H1 (cell line): ENCODE measurements around the gene NCEH1. TPM values are rescaled to one million over a fixed set of nuclear protein-coding genes. Genes with fewer than 3 reads are reported as not detected.
A peak's percentile ranks its signal among the peaks of the same experiment; 100 is the strongest.

Source experiments
- CTCF ChIA-PET: fragments of 300-600 bp; sonication (Branson Sonifier 250); formaldehyde crosslinking; loops from one replicate; lab custom pipeline; 2021; ENCODE audit not compliant: partially characterized antibody; lab: Charles Lee
- POLR2A ChIA-PET: fragments of 300-600 bp; sonication (Branson Sonifier 250); formaldehyde crosslinking; loops from one replicate; lab custom pipeline; 2021; ENCODE audit warnings: inconsistent platforms; ENCODE audit not compliant: partially characterized antibody; lab: Charles Lee
- DNase-seq, 2 experiments: peaks; one replicate each; pipeline versions ENCODE4 v3.0.0 to v3.0.0-alpha.2; 2010 to 2022; ENCODE audit warnings: low spot score in 2 of 2, low read depth in 1 of 2, mixed read lengths in 1 of 2
- FAIRE-seq: peaks from 2 replicates; lab custom pipeline; 2011; peaks lifted over from hg19 to GRCh38; lab: Jason Lieb, UNC
- H2AFZ ChIP-seq: 2 replicates; pipeline ENCODE4 v1.8.1; 2012; ENCODE audit warnings: low read length, inconsistent platforms
- H2AK5ac ChIP-seq: 2 replicates; pipeline ENCODE4 v1.6.1; 2013; ENCODE audit warnings: low read depth, low read length
- H2BK120ac ChIP-seq: replicated peaks from 2 replicates; pipeline ENCODE3; 2013; ENCODE audit warnings: low read depth, low read length, inconsistent platforms
- H2BK12ac ChIP-seq: 2 replicates; pipeline ENCODE4 v1.6.1; 2013; ENCODE audit warnings: low read depth, low read length
- H2BK15ac ChIP-seq: 2 replicates; pipeline ENCODE4 v1.6.1; 2013; ENCODE audit warnings: low read length
- H2BK20ac ChIP-seq: 2 replicates; pipeline ENCODE4 v1.6.1; 2013; ENCODE audit warnings: low read length
- H2BK5ac ChIP-seq: 2 replicates; pipeline ENCODE4 v1.6.1; 2013; ENCODE audit warnings: low read depth, low read length
- H3K14ac ChIP-seq: 2 replicates; pipeline ENCODE4 v1.6.1; 2013; ENCODE audit warnings: inconsistent platforms; ENCODE audit not compliant: insufficient read length
- H3K18ac ChIP-seq: 2 replicates; pipeline ENCODE4 v1.6.1; 2013; ENCODE audit warnings: low read length; ENCODE audit errors: extremely low read depth
- H3K23ac ChIP-seq: 2 replicates; pipeline ENCODE4 v1.6.1; 2013; ENCODE audit warnings: inconsistent platforms; ENCODE audit not compliant: insufficient read length
- H3K23me2 ChIP-seq: 2 replicates; pipeline ENCODE4 v1.6.1; 2013; ENCODE audit warnings: low read depth, low read length
- H3K27ac ChIP-seq: 2 replicates; pipeline ENCODE4 v1.6.1; 2011; ENCODE audit warnings: low read depth, low read length, inconsistent platforms
- H3K27me3 ChIP-seq, 4 experiments: replicated peaks in 1 of 4; 1 replicate in 1 of 4; 2 replicates in 3 of 4; pipeline versions ENCODE4 v1.6.1 to v1.8.1; 2011 to 2013; ENCODE audit warnings: low read length in 3 of 4, mild to moderate bottlenecking in 3 of 4, inconsistent platforms in 2 of 4, mixed read lengths in 2 of 4, moderate library complexity in 1 of 4; ENCODE audit not compliant: control insufficient read depth in 3 of 4, insufficient read depth in 3 of 4; ENCODE audit errors: extremely low read depth in 1 of 4
- H3K36me3 ChIP-seq, 4 experiments: 2 replicates each; pipeline versions ENCODE4 v1.6.1 to v1.8.1; 2011 to 2013; ENCODE audit warnings: mild to moderate bottlenecking in 4 of 4, low read length in 3 of 4, moderate library complexity in 2 of 4, control low read depth in 1 of 4, inconsistent platforms in 1 of 4; ENCODE audit not compliant: insufficient read depth in 4 of 4, control insufficient read depth in 2 of 4
- H3K4ac ChIP-seq: replicated peaks from 2 replicates; pipeline ENCODE3; 2013; ENCODE audit warnings: low read length, low read depth, mixed read lengths, inconsistent platforms; ENCODE audit not compliant: insufficient read length
- H3K4me1 ChIP-seq, 4 experiments: replicated peaks in 1 of 4; 1 replicate in 1 of 4; 2 replicates in 3 of 4; pipeline versions ENCODE4 v1.6.1 to v1.8.1; 2011 to 2013; ENCODE audit warnings: low read length in 3 of 4, inconsistent platforms in 2 of 4, mixed read lengths in 1 of 4; ENCODE audit not compliant: insufficient read depth in 4 of 4, control insufficient read depth in 3 of 4
- H3K4me2 ChIP-seq, 2 experiments: 2 replicates each; pipeline versions ENCODE4 v1.6.1 to v1.8.1; 2011 to 2013; ENCODE audit warnings: low read depth in 2 of 2, low read length in 2 of 2, control low read depth in 1 of 2, inconsistent platforms in 1 of 2, mild to moderate bottlenecking in 1 of 2; ENCODE audit not compliant: insufficient read depth in 1 of 2
- H3K4me3 ChIP-seq, 4 experiments: fragments of 200-600, 300-600 bp in 1 of 4; sonication (generic), shearing (Covaris generic), sonication (Bioruptor Twin) in 1 of 4; 2 replicates each; pipeline versions ENCODE4 v1.5.1 to v1.8.1; 2011 to 2016; ENCODE audit warnings: low read length in 4 of 4, low read depth in 3 of 4, control low read depth in 2 of 4, inconsistent platforms in 2 of 4, mild to moderate bottlenecking in 2 of 4, mixed read lengths in 1 of 4, moderate library complexity in 1 of 4; ENCODE audit not compliant: insufficient read depth in 2 of 4; ENCODE audit errors: extremely low read depth in 1 of 4
- H3K56ac ChIP-seq: replicated peaks from 2 replicates; pipeline ENCODE3; 2013; ENCODE audit warnings: low read depth, mild to moderate bottlenecking, mixed read lengths, low read length, inconsistent platforms; ENCODE audit not compliant: insufficient read length
- H3K79me1 ChIP-seq: 2 replicates; pipeline ENCODE4 v1.6.1; 2013; ENCODE audit warnings: low read depth, low read length, control low read depth
- H3K79me2 ChIP-seq, 2 experiments: 2 replicates each; pipeline versions ENCODE4 v1.6.1 to v1.8.1; 2012 to 2013; ENCODE audit warnings: low read length in 2 of 2, mild to moderate bottlenecking in 2 of 2, inconsistent platforms in 1 of 2; ENCODE audit not compliant: insufficient read depth in 2 of 2, control insufficient read depth in 1 of 2
- H3K9ac ChIP-seq, 4 experiments: replicated peaks in 1 of 4; 1 replicate in 1 of 4; 2 replicates in 3 of 4; pipeline versions ENCODE4 v1.6.1 to v1.8.1; 2011 to 2013; ENCODE audit warnings: low read depth in 3 of 4, low read length in 3 of 4, control low read depth in 2 of 4, mild to moderate bottlenecking in 2 of 4, moderate library complexity in 2 of 4, inconsistent platforms in 1 of 4; ENCODE audit errors: extremely low read depth in 1 of 4
- H3K9me3 ChIP-seq, 2 experiments: 2 replicates each; pipeline versions ENCODE4 v1.6.1 to v1.8.1; 2012 to 2013; ENCODE audit warnings: mild to moderate bottlenecking in 2 of 2, moderate library complexity in 2 of 2, control low read depth in 1 of 2, inconsistent platforms in 1 of 2, low read depth in 1 of 2, low read length in 1 of 2, mixed read lengths in 1 of 2; ENCODE audit not compliant: insufficient read depth in 2 of 2
- H4K20me1 ChIP-seq, 2 experiments: replicated peaks in 1 of 2; 2 replicates each; pipeline versions ENCODE3 to v1.8.1; 2011 to 2013; ENCODE audit warnings: inconsistent platforms in 2 of 2, low read length in 2 of 2, mild to moderate bottlenecking in 1 of 2; ENCODE audit not compliant: insufficient read depth in 2 of 2, control insufficient read depth in 1 of 2
- H4K5ac ChIP-seq: 2 replicates; pipeline ENCODE4 v1.6.1; 2013; ENCODE audit warnings: low read length, low read depth, mixed read lengths, inconsistent platforms; ENCODE audit not compliant: insufficient read length
- H4K8ac ChIP-seq: 2 replicates; pipeline ENCODE4 v1.8.0; 2013; ENCODE audit warnings: mild to moderate bottlenecking, moderate library complexity, low read length, inconsistent platforms; ENCODE audit not compliant: insufficient read depth; ENCODE audit errors: extremely low read depth
- H4K91ac ChIP-seq: replicated peaks from 2 replicates; pipeline ENCODE3; 2013; ENCODE audit warnings: low read length, mixed read lengths, inconsistent platforms; ENCODE audit not compliant: insufficient read length
- ATF3 ChIP-seq: IDR thresholded peaks from 2 replicates; pipeline ENCODE4 v1.6.1; 2011; ENCODE audit warnings: low read depth, mild to moderate bottlenecking, low read length; ENCODE audit not compliant: insufficient read depth
- JUN ChIP-seq: IDR thresholded peaks from 2 replicates; pipeline ENCODE4 v1.6.1; 2011; ENCODE audit warnings: low read depth, mild to moderate bottlenecking, improper control_type of control experiment, low read length
- KDM5A ChIP-seq: fragments of 200-600 bp; IDR thresholded peaks from 2 replicates; pipeline ENCODE4 v1.7.1; 2012; ENCODE audit warnings: mild to moderate bottlenecking, low read length, inconsistent platforms, mixed read lengths
- POLR2AphosphoS5 ChIP-seq: IDR thresholded peaks from 2 replicates; pipeline ENCODE4 v1.6.1; 2011; ENCODE audit warnings: low read depth, low read length
- POU5F1 ChIP-seq: IDR thresholded peaks from 2 replicates; pipeline ENCODE4 v1.6.1; 2011; ENCODE audit warnings: low read depth, mild to moderate bottlenecking, low read length, moderate library complexity
- RAD21 ChIP-seq, 2 experiments: IDR thresholded peaks in 1 of 2; conservative IDR thresholded peaks in 1 of 2; 2 replicates each; pipeline ENCODE4 v1.6.1; 2011; ENCODE audit warnings: low read depth in 2 of 2, low read length in 2 of 2, improper control_type of control experiment in 1 of 2, inconsistent platforms in 1 of 2, mild to moderate bottlenecking in 1 of 2, moderate library complexity in 1 of 2
- TAF1 ChIP-seq: IDR thresholded peaks from 2 replicates; pipeline ENCODE4 v1.6.1; 2011; ENCODE audit warnings: mild to moderate bottlenecking, low read depth, low read length
- TEAD4 ChIP-seq: IDR thresholded peaks from 2 replicates; pipeline ENCODE4 v1.6.1; 2012; ENCODE audit warnings: low read depth, low read length, inconsistent platforms, mixed read lengths
- WGBS, 2 experiments: shearing (Covaris generic) in 1 of 2; methylation state at CpG; one replicate each; pipeline versions ENCODE4 v1.1.6 to v1.1.7; 2013 to 2015; ENCODE audit warnings: low lambda C conversion rate in 2 of 2, mixed read lengths in 2 of 2, inconsistent platforms in 1 of 2, low coverage in 1 of 2, missing lambda C conversion rate in 1 of 2; ENCODE audit not compliant: insufficient replicate concordance in 2 of 2, insufficient coverage in 1 of 2, insufficient read length in 1 of 2; ENCODE audit errors: extremely low coverage in 1 of 2, missing lambda C conversion rate in 1 of 2; 5-methylcytosine and 5-hydroxymethylcytosine counted together
- polyA plus RNA-seq, 7 experiments: library from polyadenylated mRNA; depleted of rRNA in 3 of 7; stranded (reverse) in 5 of 7; unstranded in 2 of 7; fragments of >200 nt in 5 of 7; fragments of 200-250 nt in 2 of 7; gene quantifications; 1 replicate in 5 of 7; 2 replicates in 1 of 7; 4 replicates in 1 of 7; pipeline versions ENCODE4 v1.2.1 to v1.2.3, GENCODE V29; 2011 to 2013; ENCODE audit warnings: missing spikeins in 2 of 7, mixed read lengths in 2 of 7
- total RNA-seq: library from RNA; stranded (reverse); fragmentation: NEBNext Ultra II Directional; extraction: Animal tissue kit (Norgen Biotek cat#: 25700); gene quantifications from 2 replicates; pipeline ENCODE4 v1.2.1, GENCODE V29; 2021

Gene NCEH1
- total and polyA plus RNA-seq, 2 of the 8 experiments (the other 6 are each of a cell fraction or from before 2014, with no cell fraction given) = 2.2 to 6.4 TPM

GRCh38 chr3:172711454-172711795, 558 bp upstream of the NCEH1 start:
- CTCF ChIA-PET = interaction anchor here (0.9 to 6.5 kb wide), 11 partner anchors 9 to 213 kb away, joined by 3 to 30 read pairs (median 7); partner anchors contain the start of gene ECT2
- no peak overlapping the region for H2BK12ac ChIP-seq
- no peak overlapping the region for H2BK120ac ChIP-seq
- no peak for DNase-seq
- peaks cover 0 to 4% (median 0%) of the 10 kb centered on the region in 4 experiments; a peak in 1 of 7 replicates for H3K4me1 ChIP-seq
- H2AFZ ChIP-seq = peak overlapping the region; percentile 91
- no peaks in the 10 kb centered on the region for H3K9me3 ChIP-seq
- no peak overlapping the region for H4K5ac ChIP-seq
- H3K9ac ChIP-seq = no peak overlapping the region
- no peak overlapping the region for H3K27ac ChIP-seq
- no peak overlapping the region for H2AK5ac ChIP-seq
- H4K8ac ChIP-seq = no peak overlapping the region
- H3K79me1 ChIP-seq = no peaks in the 10 kb centered on the region
- FAIRE-seq = no peak
- H3K14ac ChIP-seq = no peak overlapping the region
- H3K4me3 ChIP-seq = peak overlapping the region; percentile 56 to 93 (median 90); a peak in 5 of 8 replicates
- H3K23ac ChIP-seq = no peak overlapping the region
- H2BK20ac ChIP-seq = no peak overlapping the region
- 0 out of 7 replicates have a peak, but pooled peaks cover 0 to 1% (median 0%) of the 10 kb centered on the region in 4 experiments for H3K27me3 ChIP-seq
- no peak overlapping the region for H4K91ac ChIP-seq
- 91% methylated on average over 2 of the region's 2 CpGs; no CpG with 5 or more reads in 1 of the 2 experiments for WGBS, 2 experiments
- no peak overlapping the region for H3K4ac ChIP-seq
- H4K20me1 ChIP-seq = no peaks in the 10 kb centered on the region
- H3K18ac ChIP-seq = no peak overlapping the region
- no peak overlapping the region for H3K56ac ChIP-seq
- peak overlapping the region; percentile 12 to 93; a peak in 3 of 4 replicates for H3K4me2 ChIP-seq
- H3K79me2 ChIP-seq = no peaks in the 10 kb centered on the region
- POLR2A ChIA-PET = interaction anchor here (0.6 to 2.2 kb wide), 2 partner anchors 39 to 565 kb away, joined by 3 to 8 read pairs; partner anchors contain the start of gene ECT2
- no peak overlapping the region for H2BK15ac ChIP-seq
- no peaks in the 10 kb centered on the region for H3K36me3 ChIP-seq
- peaks cover 8% of the 10 kb centered on the region for H3K23me2 ChIP-seq
- no peak overlapping the region for H2BK5ac ChIP-seq
- TF ChIP-seq RAD21 (IDR thresholded peaks at IDR 0.05 in 1 of 2, conservative IDR thresholded peaks at IDR 0.05 in 1 of 2; ENCODE audit: low read depth in 2 of 2, low read length in 2 of 2) = no peak
- no peak for TF ChIP-seq ATF3
- no peak for TF ChIP-seq KDM5A
- no peak for TF ChIP-seq JUN
- no peak for TF ChIP-seq POU5F1
- TF ChIP-seq TAF1 = no peak
- TF ChIP-seq TEAD4 = no peak
- TF ChIP-seq POLR2AphosphoS5 = no peak
